Body of pancreas (tissue), 4 donors: Measurements from ENCODE around the gene RRN3. TPM values are rescaled to one million over a fixed set of nuclear protein-coding genes. Genes with fewer than 3 reads are reported as not detected.
"Not testable (repeated sequence)": the region's sequence is repeated elsewhere in the genome, so short reads cannot be mapped to it uniquely, and the experiment has no call there.

ENCODE experiments used
- ATAC-seq: fragments of 150-250 bp; one replicate; pipeline ENCODE4 v1.9.1; 2016
- DNase-seq, 4 donors: peaks; one replicate each; pipeline ENCODE4 v3.0.0-alpha.2; 2019
- H3K27ac ChIP-seq, 4 donors: fragments of 200-600 bp; sonication (generic); 1 replicate in 3 of 4; 2 replicates in 1 of 4; pipeline versions ENCODE4 v1.5.1 to v1.6.1; 2016 to 2019; ENCODE audit warnings: mild to moderate bottlenecking in 1 of 4, mixed read lengths in 1 of 4, moderate library complexity in 1 of 4
- H3K27me3 ChIP-seq, 2 donors: fragments of 200-600 bp; sonication (generic); one replicate each; pipeline ENCODE4 v1.6.0; 2016; ENCODE audit warnings: mild to moderate bottlenecking in 1 of 2
- H3K36me3 ChIP-seq, 2 donors: fragments of 200-600 bp; sonication (generic); replicated peaks in 1 of 2; 2 replicates each; pipeline ENCODE4 v1.5.1; 2016; ENCODE audit warnings: low read depth in 2 of 2; ENCODE audit not compliant: insufficient read depth in 1 of 2
- H3K4me1 ChIP-seq: fragments of 200-600 bp; sonication (generic); one replicate; pipeline ENCODE4 v1.6.0; 2016
- H3K4me3 ChIP-seq, 2 donors: fragments of 200-600 bp; sonication (generic); 1 replicate in 1 of 2; 2 replicates in 1 of 2; pipeline ENCODE4 v1.5.1; 2016 to 2019
- H3K9me3 ChIP-seq, 3 donors: fragments of 200-600 bp; sonication (generic); 1 replicate in 2 of 3; 2 replicates in 1 of 3; pipeline ENCODE4 v1.5.1; 2016
- POLR2A ChIP-seq, 3 donors: fragments of 450-650 bp; IDR thresholded peaks; one replicate each; pipeline ENCODE4 v1.6.1; 2016; ENCODE audit warnings: antibody characterized with exemption in 3 of 3, mild to moderate bottlenecking in 2 of 3
- WGBS, 2 donors: methylation state at CpG; one replicate each; pipeline ENCODE4 v1.1.5; 2017; 5-methylcytosine and 5-hydroxymethylcytosine counted together
- intact Hi-C: fragments of 100-400 bp; cut with DNase I; formaldehyde crosslinking; loops from one replicate; pipeline ENCODE4 v1.15.1; 2023
- total RNA-seq, 2 donors: library from RNA; depleted of rRNA; stranded (reverse); fragments of >200 nt; gene quantifications; one replicate each; pipeline ENCODE4 v1.1.0, GENCODE V29; 2016
- TF ChIP-seq, protein P1 (sequence below), 7 experiments: fragments of 450-650 bp in 4 of 7; fragments of 200-600 bp in 3 of 7; sonication (generic) in 3 of 7; IDR thresholded peaks; one replicate each; pipeline ENCODE4 v1.5.1; 2016 to 2019; ENCODE audit warnings: antibody characterized with exemption in 7 of 7

The RRN3 gene
- total RNA-seq, 2 donors from 2014 or later: 12.2 to 12.5 TPM

DNA sequence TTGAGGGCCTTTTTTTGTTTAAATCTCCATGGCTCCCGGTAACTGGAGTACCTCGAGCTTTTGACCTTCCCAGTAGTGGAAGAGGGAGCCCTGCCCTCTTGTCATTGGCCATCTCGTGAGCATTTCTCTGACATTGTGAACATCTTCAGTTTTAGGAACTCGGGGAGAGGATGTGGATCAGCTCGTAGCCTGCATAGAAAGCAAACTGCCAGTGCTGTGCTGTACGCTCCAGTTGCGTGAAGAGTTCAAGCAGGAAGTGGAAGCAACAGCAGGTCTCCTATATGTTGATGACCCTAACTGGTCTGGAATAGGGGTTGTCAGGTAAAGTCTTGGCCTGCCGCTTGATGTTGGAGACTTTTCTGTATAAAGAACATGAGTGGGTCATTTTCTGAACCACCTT is 62.5 kb downstream of the RRN3 start:
- Histone ChIP-seq H3K4me1 (no peaks in the 10 kb centered on the region), H3K27me3 (no peaks in the 10 kb centered on the region), H3K4me3 (no peak overlapping the region), H3K27ac (no peak overlapping the region), H3K9me3 (no peaks in the 10 kb centered on the region), H3K36me3 (peaks cover 15 to 43% of the 10 kb centered on the region in 2 donors)
- WGBS, 2 donors: 91 to 95% methylated on average over 8 of the region's 8 CpGs
- intact Hi-C loops: no loop called here
- DNase-seq (no peak), ATAC-seq (no peak)
- TF ChIP-seq, protein P1, sequence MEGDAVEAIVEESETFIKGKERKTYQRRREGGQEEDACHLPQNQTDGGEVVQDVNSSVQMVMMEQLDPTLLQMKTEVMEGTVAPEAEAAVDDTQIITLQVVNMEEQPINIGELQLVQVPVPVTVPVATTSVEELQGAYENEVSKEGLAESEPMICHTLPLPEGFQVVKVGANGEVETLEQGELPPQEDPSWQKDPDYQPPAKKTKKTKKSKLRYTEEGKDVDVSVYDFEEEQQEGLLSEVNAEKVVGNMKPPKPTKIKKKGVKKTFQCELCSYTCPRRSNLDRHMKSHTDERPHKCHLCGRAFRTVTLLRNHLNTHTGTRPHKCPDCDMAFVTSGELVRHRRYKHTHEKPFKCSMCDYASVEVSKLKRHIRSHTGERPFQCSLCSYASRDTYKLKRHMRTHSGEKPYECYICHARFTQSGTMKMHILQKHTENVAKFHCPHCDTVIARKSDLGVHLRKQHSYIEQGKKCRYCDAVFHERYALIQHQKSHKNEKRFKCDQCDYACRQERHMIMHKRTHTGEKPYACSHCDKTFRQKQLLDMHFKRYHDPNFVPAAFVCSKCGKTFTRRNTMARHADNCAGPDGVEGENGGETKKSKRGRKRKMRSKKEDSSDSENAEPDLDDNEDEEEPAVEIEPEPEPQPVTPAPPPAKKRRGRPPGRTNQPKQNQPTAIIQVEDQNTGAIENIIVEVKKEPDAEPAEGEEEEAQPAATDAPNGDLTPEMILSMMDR (IDR thresholded peaks at IDR 0.05): no peak
- no peak for TF ChIP-seq POLR2A (IDR thresholded peaks at IDR 0.05)

DNA sequence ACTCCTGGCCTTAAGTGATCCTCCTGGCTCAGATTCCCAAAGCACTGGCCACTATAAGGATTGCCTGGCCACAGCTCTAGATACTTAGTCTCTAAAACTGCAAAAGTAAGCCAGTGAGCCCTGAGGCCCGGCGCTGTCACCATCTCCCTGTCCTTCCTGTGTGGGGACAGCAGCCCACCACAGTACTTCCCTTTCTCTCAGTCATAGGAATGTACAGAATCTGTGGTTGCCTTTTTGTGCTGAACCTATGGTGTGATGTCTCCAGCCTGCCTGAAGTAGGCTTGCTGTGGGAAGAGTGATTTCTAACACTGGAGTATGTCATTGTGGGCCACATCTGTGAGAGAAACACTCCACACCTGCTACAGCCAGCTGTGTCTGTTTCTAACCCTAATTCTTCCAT is 62.9 kb downstream of the RRN3 start:
- ATAC-seq (no peak), DNase-seq (no peak)
- Histone ChIP-seq H3K4me1 (no peaks in the 10 kb centered on the region), H3K36me3 (peaks cover 15 to 43% of the 10 kb centered on the region in 2 donors), H3K9me3 (no peaks in the 10 kb centered on the region), H3K27ac (no peak overlapping the region), H3K4me3 (no peak overlapping the region), H3K27me3 (no peaks in the 10 kb centered on the region)
- 90 to 100% methylated on average over 2 of the region's 2 CpGs for WGBS, 2 donors
- no peak for TF ChIP-seq POLR2A (IDR thresholded peaks at IDR 0.05)
- TF ChIP-seq, protein P1 (IDR thresholded peaks at IDR 0.05): no peak
- intact Hi-C loops: no loop called here

DNA sequence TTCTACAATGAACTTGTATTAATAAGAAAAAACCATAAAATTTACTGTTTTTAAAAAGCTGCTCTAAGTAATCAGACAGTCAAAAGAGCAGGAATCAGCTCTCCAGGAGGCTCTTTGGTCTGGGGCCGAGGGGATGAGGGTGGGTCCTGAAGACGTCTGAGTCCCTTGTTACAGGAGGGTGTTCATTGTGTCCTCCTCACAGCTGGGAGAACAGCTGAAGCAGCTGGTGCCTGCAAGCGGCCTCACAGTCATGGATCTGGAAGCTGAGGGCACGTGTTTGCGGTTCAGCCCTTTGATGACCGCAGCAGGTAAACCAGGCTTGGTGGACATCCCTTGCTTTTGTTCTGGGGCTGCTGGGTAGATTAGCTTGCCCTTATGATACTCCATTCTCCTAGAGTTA is 64.3 kb downstream of the RRN3 start:
- H3K27ac ChIP-seq, H3K4me1 ChIP-seq, DNase-seq, H3K27me3 ChIP-seq, H3K9me3 ChIP-seq, intact Hi-C loops, ATAC-seq, H3K4me3 ChIP-seq: not testable (repeated sequence)
- H3K36me3 ChIP-seq: peaks cover 15 to 38% of the 10 kb centered on the region in 2 donors
- 86 to 87% methylated on average over 6 of the region's 6 CpGs for WGBS, 2 donors

DNA sequence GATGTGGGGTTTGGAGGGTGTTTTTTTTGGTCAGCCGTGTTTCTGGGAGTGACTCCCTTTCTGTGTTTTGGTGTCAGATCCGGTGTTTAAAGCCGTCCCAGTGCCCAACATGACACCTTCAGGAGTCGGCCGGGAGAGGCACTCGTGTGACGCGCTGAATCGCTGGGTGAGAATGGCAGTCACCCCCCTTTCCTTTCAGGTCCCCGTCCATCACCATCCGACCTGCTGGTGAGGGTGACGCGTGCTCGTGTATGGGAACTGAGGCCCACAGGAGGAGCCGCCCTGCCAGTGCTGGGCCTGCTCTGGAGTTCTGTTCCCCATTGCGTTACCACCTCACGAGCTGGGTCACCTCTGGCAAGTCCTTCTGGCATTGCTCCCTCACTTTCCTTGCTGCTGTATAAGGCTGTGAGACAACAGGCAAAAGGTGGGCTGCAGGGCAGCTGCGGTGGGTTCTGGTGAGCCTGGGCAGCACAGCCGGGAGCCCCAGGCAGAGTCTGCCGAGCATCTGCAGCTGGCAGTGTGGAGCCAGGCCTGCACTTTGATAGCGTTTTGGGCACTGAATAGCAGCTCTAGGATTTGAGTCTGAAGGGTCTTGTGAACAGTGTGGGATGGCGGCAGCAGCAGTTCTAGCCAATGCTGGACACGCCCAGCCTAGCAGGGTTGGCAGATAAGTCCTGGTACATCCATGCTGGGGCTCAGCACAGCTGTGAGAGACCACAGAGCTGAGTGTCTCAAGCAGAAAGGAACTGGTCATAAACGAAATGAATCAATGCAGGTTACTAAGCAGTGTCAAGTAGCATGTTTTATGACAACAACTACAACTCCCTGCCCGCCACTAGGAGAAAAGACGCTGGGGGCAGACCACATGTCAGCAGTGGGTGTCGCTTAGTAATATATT is 65.0 kb downstream of the RRN3 start:
- WGBS, 2 donors: 88% methylated on average over 23 to 27 of the region's 27 CpGs
- intact Hi-C loops, H3K4me3 ChIP-seq, DNase-seq, H3K4me1 ChIP-seq, H3K27me3 ChIP-seq, ATAC-seq, H3K27ac ChIP-seq, H3K9me3 ChIP-seq: not testable (repeated sequence)
- peaks cover 9 to 34% of the 10 kb centered on the region in 2 donors for H3K36me3 ChIP-seq

DNA sequence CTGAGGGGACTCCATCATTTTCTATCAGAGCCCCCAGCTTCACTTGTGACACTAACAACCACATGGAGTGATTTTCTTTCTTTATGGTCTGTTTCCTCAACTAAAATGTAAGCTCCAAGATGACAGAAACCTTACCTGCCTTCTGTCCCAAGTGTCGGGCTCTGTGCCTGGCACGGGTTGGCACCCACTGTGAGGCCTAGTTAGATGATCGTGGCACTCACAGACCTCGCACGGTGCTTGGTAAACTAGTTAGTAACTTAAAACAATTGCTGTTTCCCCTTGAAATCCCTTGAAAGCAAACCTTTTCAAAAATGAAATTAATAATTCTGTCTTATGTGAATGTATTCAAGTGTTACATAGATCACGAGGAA is 65.7 kb downstream of the RRN3 start:
- H3K4me3 ChIP-seq, DNase-seq, H3K27ac ChIP-seq, H3K9me3 ChIP-seq, H3K4me1 ChIP-seq, H3K27me3 ChIP-seq, ATAC-seq, intact Hi-C loops: not testable (repeated sequence)
- H3K36me3 ChIP-seq: peaks cover 6 to 31% of the 10 kb centered on the region in 2 donors
- 83 to 92% methylated on average over 6 of the region's 6 CpGs for WGBS, 2 donors

DNA sequence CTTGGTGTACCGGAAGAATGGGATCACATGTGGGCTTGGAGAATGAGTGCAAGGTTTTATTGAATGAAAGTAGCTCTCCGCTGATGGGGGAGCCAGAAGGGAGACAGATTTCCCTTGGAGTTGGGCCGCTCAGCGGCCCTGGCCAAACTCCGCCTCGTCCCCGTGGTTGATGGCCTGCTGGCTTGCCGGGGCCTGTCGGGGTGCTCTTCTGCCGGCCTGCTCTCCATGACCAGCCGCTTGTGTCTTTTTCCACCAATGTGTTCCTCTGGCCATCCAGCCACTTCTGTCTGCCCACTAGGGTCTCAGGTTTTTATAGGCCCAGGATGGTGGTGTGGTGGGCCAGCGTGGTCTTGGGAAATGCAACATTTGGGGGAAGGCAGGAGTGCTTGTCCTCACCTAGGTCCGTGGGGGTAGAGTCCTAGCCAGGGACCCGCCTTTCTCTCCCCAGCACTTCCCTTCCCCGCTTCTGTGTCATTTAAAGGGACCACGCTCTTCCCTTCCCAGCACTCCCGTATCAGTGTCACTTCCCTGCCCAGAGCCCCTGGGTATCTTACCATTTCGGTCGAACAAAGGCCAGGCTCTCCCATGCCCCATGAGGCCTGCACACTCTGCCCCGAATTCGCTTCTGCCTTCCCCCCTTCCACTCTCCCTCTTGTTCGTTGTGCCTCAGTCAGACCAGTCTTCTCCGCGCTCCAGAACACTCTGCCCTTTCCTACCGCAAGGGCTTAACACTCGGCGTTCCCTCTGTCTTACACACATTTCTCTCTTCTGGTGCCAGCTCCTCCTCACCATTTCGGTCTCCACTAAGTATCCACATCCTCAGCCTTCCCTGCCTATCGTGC is 66.3 kb downstream of the RRN3 start:
- intact Hi-C loops, H3K4me1 ChIP-seq, DNase-seq, H3K27ac ChIP-seq, H3K9me3 ChIP-seq, ATAC-seq, H3K27me3 ChIP-seq, H3K4me3 ChIP-seq: not testable (repeated sequence)
- peaks cover 6 to 30% of the 10 kb centered on the region in 2 donors for H3K36me3 ChIP-seq
- WGBS, 2 donors: 87% methylated on average over 29 of the region's 29 CpGs

DNA sequence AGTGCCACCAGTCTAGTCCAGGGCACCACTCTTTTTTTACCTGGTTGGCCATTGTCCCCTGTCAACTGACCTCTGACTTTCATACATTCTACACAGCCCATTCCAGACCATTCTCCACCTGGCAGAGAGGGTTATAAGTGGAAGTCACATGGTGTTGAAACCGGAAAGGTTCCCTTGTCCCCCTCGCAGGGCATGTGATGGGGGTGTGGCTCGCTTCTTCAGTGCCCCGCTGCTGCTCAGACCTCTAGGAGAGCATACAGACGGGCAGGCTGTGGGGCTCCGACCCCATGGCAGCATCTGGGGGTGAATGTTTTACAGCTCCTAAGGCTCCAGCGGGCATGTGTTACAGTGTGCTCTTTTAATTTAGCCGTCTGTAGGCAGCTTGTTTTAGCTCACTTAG is 67.0 kb downstream of the RRN3 start:
- H3K9me3 ChIP-seq, H3K4me3 ChIP-seq, H3K27me3 ChIP-seq, DNase-seq, intact Hi-C loops, H3K27ac ChIP-seq, H3K4me1 ChIP-seq, ATAC-seq: not testable (repeated sequence)
- H3K36me3 ChIP-seq: peaks cover 6 to 25% of the 10 kb centered on the region in 2 donors
- WGBS, 2 donors: 68 to 80% methylated on average over 5 to 7 of the region's 8 CpGs

DNA sequence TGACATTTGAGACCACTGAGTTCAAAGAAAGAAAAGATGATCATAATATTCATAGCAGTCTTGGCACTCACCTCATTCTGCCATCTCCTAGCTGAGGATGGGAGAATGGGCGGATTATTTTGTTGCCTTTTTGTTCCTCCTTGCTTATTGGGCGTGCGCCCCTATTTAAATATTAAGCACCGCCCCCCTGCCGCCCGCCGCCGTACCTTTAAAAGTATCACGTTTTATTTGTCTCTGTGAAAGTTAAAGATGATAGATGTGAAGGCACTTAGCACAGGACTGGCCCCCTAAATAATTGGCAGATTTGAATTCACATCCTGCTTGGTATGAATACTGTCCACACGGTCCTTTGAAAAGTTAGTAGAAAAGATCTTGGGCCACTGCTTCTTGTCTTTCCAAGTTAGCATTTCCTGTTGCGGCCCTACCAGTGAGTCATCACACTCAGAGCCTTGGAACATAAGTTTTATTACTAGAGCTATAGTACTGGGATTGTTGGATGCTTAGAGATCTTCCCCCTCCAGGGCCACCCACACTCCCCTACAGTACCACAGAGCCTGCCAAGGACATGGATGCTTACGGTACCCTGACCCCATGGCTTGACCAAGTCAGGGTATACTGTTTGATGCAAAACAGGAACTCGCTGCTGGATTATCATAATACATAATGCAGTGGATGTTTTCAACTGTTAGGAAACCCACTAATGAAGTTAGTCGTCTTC is 68.7 kb downstream of the RRN3 start:
- H3K27ac ChIP-seq, H3K4me3 ChIP-seq, intact Hi-C loops, H3K4me1 ChIP-seq, H3K27me3 ChIP-seq, H3K9me3 ChIP-seq: not testable (repeated sequence)
- DNase-seq (peak in 1 of 4 donors; percentile 37), ATAC-seq (peak; percentile 30)
- WGBS, 2 donors: 80 to 90% methylated on average over 14 of the region's 14 CpGs
- H3K36me3 ChIP-seq: peaks cover 0 to 21% of the 10 kb centered on the region in 2 donors

DNA sequence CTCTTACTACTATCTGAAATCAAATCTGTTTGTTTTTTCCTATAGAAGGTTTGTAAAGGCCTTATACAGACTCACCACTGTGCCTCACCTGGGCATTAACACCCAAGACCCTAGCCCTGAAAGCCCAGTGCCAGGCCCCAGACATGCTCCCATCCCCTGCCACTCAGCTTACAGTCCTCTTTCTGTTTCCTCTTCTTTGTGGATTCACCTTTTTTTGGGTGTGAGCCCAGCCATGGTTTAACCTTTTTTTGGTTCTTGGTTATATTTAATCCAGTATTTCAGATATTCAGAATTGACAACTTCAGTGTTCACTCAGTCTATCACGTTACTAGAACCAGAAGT is 69.2 kb downstream of the RRN3 start:
- not testable (repeated sequence) for H3K27ac ChIP-seq

More for the DNA sequence above, 69.2 kb downstream of the RRN3 start:
- DNase-seq, intact Hi-C loops, H3K4me3 ChIP-seq, H3K27me3 ChIP-seq, H3K4me1 ChIP-seq, H3K9me3 ChIP-seq, ATAC-seq: not testable (repeated sequence)
- H3K36me3 ChIP-seq: peaks cover 0 to 23% of the 10 kb centered on the region in 2 donors
- 76 to 84% methylated on average over 1 of the region's 1 CpG for WGBS, 2 donors
